B cell (primary cell): ENCODE results near the gene KDM7A. TPM values are rescaled to one million over a fixed set of nuclear protein-coding genes. Genes with fewer than 3 reads are reported as not detected.
A peak's percentile ranks its signal among the peaks of the same experiment; 100 is the strongest.

Source experiments
- ATAC-seq: fragments of 200-7000 bp; cut with Tn5 transposase; one replicate; pipeline ENCODE4 v1.10.0; 2021; ENCODE audit warnings: low read depth, mild to moderate bottlenecking, moderate number of reproducible peaks, moderate library complexity
- CTCF ChIA-PET: fragments of 350-600 bp; sonication (Branson Sonifier 250); formaldehyde crosslinking; loops from one replicate; lab custom pipeline; 2021; ENCODE audit warnings: antibody characterized with exemption, inconsistent platforms; lab: Charles Lee
- POLR2A ChIA-PET: fragments of 350-600 bp; sonication (Branson Sonifier 250); formaldehyde crosslinking; loops from one replicate; lab custom pipeline; 2021; ENCODE audit warnings: antibody characterized with exemption; lab: Charles Lee
- DNase-seq: peaks from one replicate; pipeline ENCODE4 v3.0.0; 2013
- H2AFZ ChIP-seq: 2 replicates; pipeline ENCODE4 v1.6.1; 2012; ENCODE audit warnings: mild to moderate bottlenecking, low read depth, low read length; ENCODE audit not compliant: insufficient read depth, poor library complexity, severe bottlenecking
- H3K27ac ChIP-seq, 2 donors: 1 replicate in 1 of 2; 2 replicates in 1 of 2; pipeline ENCODE4 v1.5.1; 2012 to 2013; ENCODE audit warnings: low read length in 2 of 2, mild to moderate bottlenecking in 2 of 2, moderate library complexity in 1 of 2
- H3K27me3 ChIP-seq, 4 experiments: fragments of 200-600 bp in 1 of 4; sonication (generic) in 1 of 4; replicated peaks in 1 of 4; 1 replicate in 2 of 4; 2 replicates in 2 of 4; pipeline versions ENCODE4 v1.6.1 to v1.7.0; 2013 to 2016; ENCODE audit warnings: low read length in 3 of 4, mild to moderate bottlenecking in 2 of 4, mixed read lengths in 1 of 4, moderate library complexity in 1 of 4; ENCODE audit not compliant: insufficient read depth in 4 of 4, control insufficient read depth in 3 of 4; ENCODE audit errors: control extremely low read depth in 1 of 4
- H3K36me3 ChIP-seq, 2 experiments: replicated peaks in 1 of 2; 1 replicate in 1 of 2; 2 replicates in 1 of 2; pipeline versions ENCODE4 v1.6.1 to v1.7.1; 2013; ENCODE audit warnings: low read length in 1 of 2; ENCODE audit not compliant: insufficient read depth in 2 of 2, control insufficient read depth in 1 of 2; ENCODE audit errors: control extremely low read depth in 1 of 2, extremely low read depth in 1 of 2
- H3K4me1 ChIP-seq, 2 donors: fragments of 200-600 bp in 1 of 2; sonication (generic) in 1 of 2; 1 replicate in 1 of 2; 2 replicates in 1 of 2; pipeline versions ENCODE4 v1.5.1 to v1.6.1; 2013 to 2017; ENCODE audit warnings: low read length in 2 of 2; ENCODE audit not compliant: control insufficient read depth in 2 of 2, insufficient read depth in 2 of 2
- H3K4me2 ChIP-seq: replicated peaks from 2 replicates; pipeline ENCODE3; 2012; ENCODE audit warnings: mild to moderate bottlenecking, low read depth, low read length; ENCODE audit not compliant: poor library complexity, severe bottlenecking
- H3K4me3 ChIP-seq, 5 experiments: fragments of 200-600 bp in 1 of 5; sonication (generic) in 1 of 5; 1 replicate in 3 of 5; 2 replicates in 2 of 5; pipeline versions ENCODE4 v1.5.1 to v1.7.0; 2011 to 2016; ENCODE audit warnings: low read length in 4 of 5, mild to moderate bottlenecking in 4 of 5, low read depth in 2 of 5, control low read depth in 1 of 5, moderate library complexity in 1 of 5; ENCODE audit not compliant: insufficient read depth in 1 of 5; ENCODE audit errors: control extremely low read depth in 1 of 5, extremely low read depth in 1 of 5
- H3K79me2 ChIP-seq: fragments of 200-600 bp; sonication (generic); one replicate; pipeline ENCODE4 v1.6.0; 2016; ENCODE audit warnings: low read length; ENCODE audit not compliant: control insufficient read depth, insufficient read depth
- H3K9ac ChIP-seq: fragments of 200-600 bp; sonication (generic); 2 replicates; pipeline ENCODE4 v1.6.1; 2017; ENCODE audit warnings: mild to moderate bottlenecking, low read length, moderate library complexity
- H3K9me3 ChIP-seq, 3 donors: one replicate each; pipeline versions ENCODE4 v1.6.1 to v1.7.1; 2013; ENCODE audit warnings: low read length in 2 of 3; ENCODE audit not compliant: control insufficient read depth in 2 of 3, insufficient read depth in 1 of 3; ENCODE audit errors: control extremely low read depth in 1 of 3
- H4K20me1 ChIP-seq: 2 replicates; pipeline ENCODE4 v1.6.0; 2012; ENCODE audit warnings: mild to moderate bottlenecking, low read length; ENCODE audit not compliant: insufficient read depth, control insufficient read depth, poor library complexity, severe bottlenecking
- H3K27ac Mint-ChIP-seq: one replicate; pipeline ENCODE4 v1.8.0; 2021; ENCODE audit warnings: mixed read lengths
- H3K27me3 Mint-ChIP-seq: one replicate; pipeline ENCODE4 v1.8.0; 2021; ENCODE audit warnings: mixed read lengths
- H3K4me1 Mint-ChIP-seq: one replicate; pipeline ENCODE4 v1.8.0; 2021; ENCODE audit warnings: mixed read lengths
- H3K4me3 Mint-ChIP-seq: one replicate; pipeline ENCODE4 v1.8.0; 2021; ENCODE audit warnings: mixed read lengths
- H3K9me3 Mint-ChIP-seq: one replicate; pipeline ENCODE4 v1.8.0; 2022; ENCODE audit warnings: mixed read lengths; ENCODE audit not compliant: insufficient read depth
- EZH2 ChIP-seq: IDR thresholded peaks from 2 replicates; pipeline ENCODE4 v1.6.1; 2012; ENCODE audit warnings: borderline replicate concordance, low read depth, mild to moderate bottlenecking, moderate library complexity, low read length; ENCODE audit not compliant: insufficient read depth, poor library complexity, severe bottlenecking
- WGBS: methylation state at CpG from one replicate; pipeline ENCODE4 v1.1.5; 2013; ENCODE audit warnings: missing lambda C conversion rate; ENCODE audit not compliant: insufficient coverage; 5-methylcytosine and 5-hydroxymethylcytosine counted together
- intact Hi-C: fragments of 100-400 bp; cut with micrococcal nuclease; formaldehyde crosslinking; loops from one replicate; pipeline ENCODE4 v1.10.0; 2022
- polyA plus RNA-seq: library from polyadenylated mRNA; depleted of rRNA; stranded (reverse); fragments of >200 nt; gene quantifications from 2 replicates; pipeline ENCODE4 v1.2.3, GENCODE V29; 2012
- total RNA-seq, 2 donors: library from RNA; stranded (reverse); fragments of 120-200 nt in 1 of 2; gene quantifications; 1 replicate in 1 of 2; 2 replicates in 1 of 2; pipeline versions ENCODE4 v1.2.3 to v1.2.4, GENCODE V29; 2013 to 2022
- TF ChIP-seq, protein P1 (sequence below): fragments of 200-600 bp; IDR thresholded peaks from one replicate; pipeline ENCODE4 v1.8.0; 2022; ENCODE audit warnings: antibody characterized with exemption, mild to moderate bottlenecking

KDM7A gene
- total and polyA plus RNA-seq, 2 donors (not counting 1 experiment from before 2014, with no cell fraction given): 16.1 to 50.8 TPM

- peaks cover 0 to 16% (median 9%) of the 10 kb centered on the region in 3 donors for H3K9me3 ChIP-seq
- peak overlapping the region; percentile 86 to 93 for H3K27ac ChIP-seq
- Mint-ChIP-seq H3K27ac (peak overlapping the region; percentile 99), H3K9me3 (peaks cover 9% of the 10 kb centered on the region), H3K4me3 (peak overlapping the region; percentile 98), H3K27me3 (no peaks in the 10 kb centered on the region), H3K4me1 (peaks cover 48% of the 10 kb centered on the region)
- peak overlapping the region; percentile 95 for H3K4me2 ChIP-seq
- ATAC-seq: peak; percentile 60
- no peak for TF ChIP-seq EZH2
- TF ChIP-seq, protein P1, sequence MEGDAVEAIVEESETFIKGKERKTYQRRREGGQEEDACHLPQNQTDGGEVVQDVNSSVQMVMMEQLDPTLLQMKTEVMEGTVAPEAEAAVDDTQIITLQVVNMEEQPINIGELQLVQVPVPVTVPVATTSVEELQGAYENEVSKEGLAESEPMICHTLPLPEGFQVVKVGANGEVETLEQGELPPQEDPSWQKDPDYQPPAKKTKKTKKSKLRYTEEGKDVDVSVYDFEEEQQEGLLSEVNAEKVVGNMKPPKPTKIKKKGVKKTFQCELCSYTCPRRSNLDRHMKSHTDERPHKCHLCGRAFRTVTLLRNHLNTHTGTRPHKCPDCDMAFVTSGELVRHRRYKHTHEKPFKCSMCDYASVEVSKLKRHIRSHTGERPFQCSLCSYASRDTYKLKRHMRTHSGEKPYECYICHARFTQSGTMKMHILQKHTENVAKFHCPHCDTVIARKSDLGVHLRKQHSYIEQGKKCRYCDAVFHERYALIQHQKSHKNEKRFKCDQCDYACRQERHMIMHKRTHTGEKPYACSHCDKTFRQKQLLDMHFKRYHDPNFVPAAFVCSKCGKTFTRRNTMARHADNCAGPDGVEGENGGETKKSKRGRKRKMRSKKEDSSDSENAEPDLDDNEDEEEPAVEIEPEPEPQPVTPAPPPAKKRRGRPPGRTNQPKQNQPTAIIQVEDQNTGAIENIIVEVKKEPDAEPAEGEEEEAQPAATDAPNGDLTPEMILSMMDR: no peak
- peak overlapping the region; percentile 67 to 89 (median 84) for H3K4me3 ChIP-seq
- peaks cover 37% of the 10 kb centered on the region for H4K20me1 ChIP-seq
- H3K4me1 ChIP-seq: peaks cover 32 to 38% of the 10 kb centered on the region in 2 donors
- peaks cover 0 to 13% of the 10 kb centered on the region in 2 experiments for H3K36me3 ChIP-seq
- peak; percentile 86 for DNase-seq
- H3K79me2 ChIP-seq: peaks cover 53% of the 10 kb centered on the region
- no peaks in the 10 kb centered on the region for H3K27me3 ChIP-seq
- WGBS: 1% methylated on average over 32 of the region's 32 CpGs
- H2AFZ ChIP-seq: peak overlapping the region; percentile 94
- intact Hi-C loops: loop anchor here (1.0 to 5.0 kb wide), 9 partner anchors 9 to 863 kb away; partner anchors contain the start of genes BRAF, FMC1 and MKRN1
- peak overlapping the region; percentile 86 for H3K9ac ChIP-seq
- ChIA-PET POLR2A (interaction anchor here (0.6 to 1.5 kb wide), 6 partner anchors 23 to 702 kb away, joined by 3 to 7 read pairs (median 4); partner anchors contain the start of genes KDM7A and LUC7L2), CTCF (interaction anchor here (0.8 to 2.0 kb wide), 6 partner anchors 9 to 416 kb away, joined by 3 to 6 read pairs (median 4); no protein-coding TSS in a partner anchor)
These were observed 114.7 kb downstream of the KDM7A start for GRCh38 chr7:140062118-140062527.

DNA sequence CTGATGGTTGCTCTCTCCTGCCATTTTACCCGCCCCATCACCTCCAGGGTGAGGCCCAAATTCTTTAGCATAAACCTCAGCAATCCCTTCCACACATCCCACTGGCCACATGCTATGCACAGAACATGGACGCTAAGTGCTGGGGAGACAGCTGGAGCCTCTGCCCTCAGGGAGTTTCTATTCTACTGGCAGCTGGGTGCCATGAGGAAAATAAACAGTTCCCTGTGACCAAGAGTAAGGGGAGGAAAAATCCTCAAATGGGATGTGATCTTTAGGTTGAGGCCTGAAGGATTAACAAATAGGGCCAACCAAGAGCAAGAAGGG lies 115.2 kb downstream of the KDM7A start:
- Mint-ChIP-seq H3K9me3 (peaks cover 4% of the 10 kb centered on the region), H3K27ac (peak overlapping the region; percentile 99), H3K4me1 (peaks cover 53% of the 10 kb centered on the region), H3K4me3 (peak overlapping the region; percentile 98), H3K27me3 (no peaks in the 10 kb centered on the region)
- peak overlapping the region; percentile 67 to 89 (median 84) for H3K4me3 ChIP-seq
- peak overlapping the region; percentile 94 for H2AFZ ChIP-seq
- intact Hi-C loops: loop anchor here (5.0 kb wide), 1 partner anchor 331 kb away; no protein-coding TSS in a partner anchor
- TF ChIP-seq, protein P1: no peak
- no peak for TF ChIP-seq EZH2
- peaks cover 0 to 19% of the 10 kb centered on the region in 2 experiments for H3K36me3 ChIP-seq
- CTCF ChIA-PET: interaction anchor here (0.7 to 1.5 kb wide), 3 partner anchors 20 to 578 kb away, joined by 3 to 6 read pairs (median 3); no protein-coding TSS in a partner anchor
- DNase-seq (no peak), ATAC-seq (no peak)
- peaks cover 43% of the 10 kb centered on the region for H4K20me1 ChIP-seq
- 90% methylated on average over 2 of the region's 2 CpGs for WGBS
- peak overlapping the region; percentile 95 for H3K4me2 ChIP-seq
- H3K79me2 ChIP-seq: peaks cover 58% of the 10 kb centered on the region
- H3K27me3 ChIP-seq: no peaks in the 10 kb centered on the region
- POLR2A ChIA-PET: interaction anchor here (0.6 to 1.5 kb wide), 3 partner anchors 24 to 702 kb away, joined by 3 to 7 read pairs (median 4); partner anchors contain the start of gene LUC7L2
- peak overlapping the region; percentile 86 for H3K9ac ChIP-seq
- peaks cover 32 to 38% of the 10 kb centered on the region in 2 donors for H3K4me1 ChIP-seq
- H3K27ac ChIP-seq: peak overlapping the region; percentile 86 to 93
- H3K9me3 ChIP-seq: peaks cover 0 to 11% (median 6%) of the 10 kb centered on the region in 3 donors
